NCI-H128 (cell line): ENCODE measurements around the gene RPS29.
"Not testable (repeated sequence)": the region's sequence is repeated elsewhere in the genome, so short reads cannot be mapped to it uniquely, and the experiment has no call there.

Experiments used
- DNase-seq: peaks from one replicate; lab custom pipeline; 2025; ENCODE audit not compliant: unreplicated experiment; lab: John Stamatoyannopoulos, UW

The RPS29 gene

DNA sequence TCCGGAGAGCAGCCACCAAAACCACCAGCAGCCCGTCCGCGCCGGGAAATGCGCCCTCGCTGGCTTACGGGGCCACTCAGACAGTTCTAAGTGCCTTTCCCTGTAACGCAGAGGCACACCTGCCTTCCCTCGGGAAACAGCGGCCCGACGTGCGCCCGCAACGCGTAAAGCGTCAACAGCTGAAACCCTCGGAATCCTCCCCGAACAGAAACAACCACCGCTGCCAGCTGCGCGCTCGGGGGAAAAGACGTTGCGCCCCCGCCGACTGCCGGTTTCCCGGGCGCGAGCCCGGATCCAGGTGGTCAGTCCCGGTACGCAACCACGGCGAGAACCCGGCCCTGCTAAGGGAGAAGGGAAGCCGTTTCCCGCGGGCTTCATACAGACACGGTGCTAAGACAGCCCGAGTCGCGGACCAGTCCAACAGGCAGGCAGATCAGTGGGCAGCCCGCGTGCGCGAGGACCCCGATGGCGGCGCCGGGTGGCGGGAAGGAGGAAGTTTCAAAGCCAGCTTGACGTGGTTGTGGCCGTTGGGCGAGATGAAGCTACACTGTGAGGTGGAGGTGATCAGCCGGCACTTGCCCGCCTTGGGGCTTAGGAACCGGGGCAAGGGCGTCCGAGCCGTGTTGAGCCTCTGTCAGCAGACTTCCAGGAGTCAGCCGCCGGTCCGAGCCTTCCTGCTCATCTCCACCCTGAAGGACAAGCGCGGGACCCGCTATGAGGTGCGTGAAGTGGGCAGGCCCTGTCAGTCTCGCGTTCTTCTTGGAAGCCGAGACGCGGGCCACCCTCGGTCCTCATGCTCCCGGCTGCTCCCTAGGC is 12.5 kb upstream of the RPS29 start, which contains the start of gene LRR1:
Gene LRR1, plus strand, starts transcription at position 456 of the 816 bp plus-strand sequence. Its CDS starts 81 bp downstream, at position 537.
- peak; percentile 79 for DNase-seq

DNA sequence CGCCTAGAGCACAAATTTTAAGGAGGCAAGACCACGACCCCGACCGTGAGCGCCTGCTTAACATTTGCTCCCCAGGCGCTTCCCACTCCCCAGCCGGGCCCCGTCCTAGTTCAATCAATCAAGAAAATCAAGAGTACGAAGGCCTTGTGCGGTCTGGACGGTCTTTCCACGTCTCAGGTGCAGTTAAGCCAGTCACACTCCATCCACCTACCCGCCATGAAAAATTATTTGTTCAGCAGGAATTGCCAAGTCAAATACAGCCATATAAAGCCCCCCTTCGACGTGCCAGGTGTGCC is 12.0 kb upstream of the RPS29 start:
- no peak for DNase-seq

DNA sequence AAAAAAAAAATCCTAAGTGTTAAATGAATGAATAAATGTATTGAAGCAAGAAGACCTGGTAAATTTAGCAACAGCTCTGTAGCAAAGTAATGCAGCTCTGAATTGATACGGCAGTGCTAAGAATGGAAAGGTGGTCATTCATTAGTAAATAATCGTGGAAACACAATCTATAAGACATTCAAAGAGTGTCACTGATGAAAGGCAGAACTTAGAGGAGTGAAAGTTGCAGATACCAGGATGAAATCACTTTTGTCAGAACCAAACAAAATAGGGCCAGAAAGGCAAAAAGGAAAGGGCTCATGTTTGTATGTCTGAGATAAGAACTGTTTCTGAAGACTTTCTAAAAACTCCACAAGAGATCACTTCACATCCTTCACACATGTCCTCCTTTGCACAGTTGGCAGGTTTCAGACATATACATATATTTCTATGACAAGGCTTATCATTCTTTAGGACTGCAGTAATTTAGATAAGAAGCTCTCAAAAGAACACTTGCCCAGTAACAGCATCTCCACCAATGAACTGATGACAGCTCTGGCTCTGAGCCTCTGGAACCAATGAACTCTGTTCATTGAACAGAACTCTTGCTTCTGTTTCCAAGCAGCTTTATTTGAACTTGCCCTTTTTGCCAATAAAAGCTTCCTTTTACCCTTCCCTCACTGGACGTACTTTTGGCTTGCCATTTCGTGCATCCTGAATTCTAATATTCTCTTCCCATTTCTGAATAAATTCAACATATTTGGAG is 8.3 kb upstream of the RPS29 start:
- DNase-seq: no peak

- no peak for DNase-seq
Observed at GRCh38 chr14:49593016-49593415, 6.8 kb upstream of the RPS29 start.

GRCh38 chr14:49589387-49589786 is 3.2 kb upstream of the RPS29 start:
- DNase-seq: no peak

DNA sequence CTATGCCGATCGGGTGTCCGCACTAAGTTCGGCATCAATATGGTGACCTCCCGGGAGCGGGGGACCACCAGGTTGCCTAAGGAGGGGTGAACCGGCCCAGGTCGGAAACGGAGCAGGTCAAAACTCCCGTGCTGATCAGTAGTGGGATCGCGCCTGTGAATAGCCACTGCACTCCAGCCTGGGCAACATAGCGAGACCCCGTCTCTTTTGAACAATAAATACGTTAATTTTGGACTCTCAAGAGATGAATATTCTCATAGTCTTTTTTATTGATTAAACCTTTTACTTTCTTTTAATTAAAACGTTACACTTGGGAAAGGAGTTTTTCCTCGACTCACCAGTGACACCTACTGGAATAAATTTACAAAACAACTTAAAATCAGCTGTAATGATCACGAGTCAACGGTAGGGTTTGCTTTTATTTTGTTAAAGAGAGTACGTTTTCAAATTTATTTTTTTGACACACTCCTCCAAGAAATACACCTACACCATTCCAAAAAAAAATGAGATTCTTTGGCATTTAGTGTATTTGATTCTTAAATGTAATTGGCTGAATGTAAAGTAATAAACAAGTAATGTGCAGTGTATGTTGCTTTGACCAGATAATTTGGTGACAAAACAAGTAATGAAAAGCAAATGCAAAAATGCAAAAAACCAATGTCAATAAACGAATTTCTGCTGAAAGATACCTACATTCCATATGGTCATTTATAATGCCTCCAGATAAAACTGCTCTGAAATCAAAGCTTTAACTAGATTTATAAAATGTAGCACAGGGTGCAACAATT is 687 bp upstream of the RPS29 start:
- peak; percentile 52 for DNase-seq

- not testable (repeated sequence) for DNase-seq
Observed at GRCh38 chr14:49584981-49585640, 1.1 kb downstream of the RPS29 start.

GRCh38 chr14:49584058-49584457 is 2.1 kb downstream of the RPS29 start:
- no peak for DNase-seq

- no peak for DNase-seq
Observed at GRCh38 chr14:49583629-49584028, 2.6 kb downstream of the RPS29 start.

DNA sequence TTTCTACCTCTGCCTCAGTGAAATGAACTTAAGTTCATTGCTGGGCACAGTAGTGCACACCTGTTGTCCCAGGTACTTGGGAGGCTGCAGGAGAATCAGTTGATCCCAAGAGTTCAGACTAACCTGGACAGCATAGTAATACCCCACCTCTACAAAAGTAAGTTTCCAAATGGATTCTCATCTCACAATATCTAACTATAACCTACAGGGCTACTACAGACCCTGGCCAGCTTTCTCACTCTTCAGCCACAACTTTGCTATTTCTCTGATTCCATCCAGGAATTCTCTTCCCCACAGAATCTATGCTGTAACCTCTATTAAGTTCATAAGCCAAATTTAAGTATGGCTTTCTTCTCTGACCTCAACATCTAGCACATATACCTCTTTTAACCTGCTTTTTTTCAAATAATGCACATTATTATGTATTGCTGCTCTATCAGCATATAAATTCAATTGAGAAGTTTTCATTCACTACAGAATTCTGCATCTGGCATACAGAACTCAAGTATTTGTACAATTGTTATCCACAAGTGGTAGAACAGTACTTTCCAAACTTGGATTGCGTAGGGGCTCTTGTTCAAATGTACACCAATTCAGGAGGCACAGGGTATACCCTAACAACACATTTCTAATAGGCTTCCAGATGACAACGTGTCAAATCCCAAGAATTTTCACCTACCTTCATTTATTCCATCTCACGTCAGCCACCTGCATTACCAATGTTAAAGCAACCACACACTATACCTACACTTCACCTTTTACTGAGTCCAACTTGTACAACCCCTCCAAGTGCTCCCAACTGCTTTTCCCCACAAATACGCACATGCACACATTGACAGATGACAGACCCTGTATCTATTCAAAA is 3.8 kb downstream of the RPS29 start:
- DNase-seq: no peak

- no peak for DNase-seq
Observed at GRCh38 chr14:49581209-49582112, 4.7 kb downstream of the RPS29 start.

DNA sequence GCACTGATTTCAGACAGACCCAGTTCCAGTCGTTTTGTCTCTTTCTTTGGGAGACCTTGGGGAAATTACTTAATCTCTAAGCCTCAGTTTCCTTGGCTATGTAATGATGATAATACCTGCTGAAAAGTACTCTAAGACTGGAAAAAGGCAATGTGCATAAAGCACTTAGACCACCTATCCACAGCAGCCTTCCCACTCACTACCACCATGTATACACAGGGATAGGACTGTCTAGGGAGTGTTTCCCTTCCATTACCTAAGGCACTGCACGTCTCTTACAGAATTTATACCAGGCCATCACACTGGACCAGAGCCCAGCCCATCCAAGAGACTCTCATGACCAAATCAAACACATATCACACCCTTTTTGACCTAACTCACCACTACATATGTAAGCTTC is 6.3 kb downstream of the RPS29 start:
- DNase-seq: no peak

DNA sequence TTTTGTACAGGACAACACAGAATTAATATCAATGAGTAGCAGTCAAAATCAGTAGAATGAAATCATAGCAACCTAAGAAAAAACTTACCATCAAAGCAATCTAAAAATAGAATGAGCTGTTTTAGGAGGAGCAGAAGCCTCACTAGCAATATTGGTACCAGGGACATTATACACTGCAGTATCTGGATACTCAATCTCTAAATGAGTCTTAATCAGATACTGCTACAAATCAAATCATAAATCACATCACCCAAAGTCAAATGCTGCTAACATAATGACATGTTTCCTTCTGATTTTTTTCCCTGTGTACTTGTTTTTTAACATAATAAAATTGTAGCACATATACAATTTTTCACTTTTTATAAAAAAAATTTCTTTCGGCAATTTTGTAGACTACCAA is 8.0 kb downstream of the RPS29 start:
- DNase-seq: no peak

- no peak for DNase-seq
Observed at GRCh38 chr14:49574038-49574437, 12.1 kb downstream of the RPS29 start.

DNA sequence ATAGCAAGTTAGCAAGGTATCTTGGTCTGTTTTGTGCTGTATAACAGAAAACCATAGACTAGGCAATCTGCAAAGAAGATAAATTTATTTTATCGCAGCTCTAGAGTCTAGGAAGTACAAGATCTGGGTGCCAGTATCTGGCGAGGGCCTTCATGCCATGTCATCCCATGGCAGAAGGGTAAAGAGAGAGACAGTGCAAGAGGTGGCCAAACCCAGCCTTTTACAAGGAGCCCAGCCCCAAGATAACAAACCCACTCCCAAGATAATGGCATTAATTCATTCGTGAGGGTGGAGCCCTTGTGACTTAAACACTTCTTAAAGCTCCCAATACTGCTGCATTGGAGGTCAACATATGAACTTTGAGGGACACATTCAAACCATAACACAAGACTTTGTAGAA is 16.9 kb downstream of the RPS29 start:
- DNase-seq: no peak

- DNase-seq: no peak
Observed at GRCh38 chr14:49566714-49567113, 19.5 kb downstream of the RPS29 start.

- DNase-seq: no peak
Observed at GRCh38 chr14:49559979-49560768, 26.0 kb downstream of the RPS29 start.

- no peak for DNase-seq
Observed at GRCh38 chr14:49553892-49554291, 32.3 kb downstream of the RPS29 start.
